NB4 (cell line): ENCODE results near the gene SLCO1B3.

Experiments used
- CTCF ChIP-seq: IDR thresholded peaks from one replicate; pipeline ENCODE4 v1.5.1; 2012; ENCODE audit warnings: low read depth, low read length
- POLR2A ChIP-seq: IDR thresholded peaks from 2 replicates; pipeline ENCODE4 v1.6.1; 2011; ENCODE audit warnings: mild to moderate bottlenecking; ENCODE audit not compliant: insufficient read length; ENCODE audit errors: extremely low read depth

- TF ChIP-seq CTCF (no peak), POLR2A (no peak)
Observed at GRCh38 chr12:20931894-20932293, 121.4 kb downstream of the SLCO1B3 start.
